Liver (tissue), 9 donors: ENCODE data around the gene LRRK1. TPM values are rescaled to one million over a fixed set of nuclear protein-coding genes. Genes with fewer than 3 reads are reported as not detected.

Source experiments
- DNase-seq: peaks from one replicate; pipeline ENCODE4 v3.0.0-alpha.2; 2017; ENCODE audit warnings: low spot score
- H3K27ac ChIP-seq, 2 donors: one replicate each; pipeline ENCODE4 v1.7.0; 2013; ENCODE audit warnings: inconsistent platforms in 2 of 2, low read length in 2 of 2, control low read depth in 1 of 2, low read depth in 1 of 2, mild to moderate bottlenecking in 1 of 2
- H3K27me3 ChIP-seq, 4 donors: one replicate each; pipeline versions ENCODE4 v1.6.1 to v1.7.0; 2013; ENCODE audit warnings: low read length in 3 of 4, inconsistent platforms in 1 of 4, mild to moderate bottlenecking in 1 of 4, moderate library complexity in 1 of 4; ENCODE audit not compliant: control insufficient read depth in 4 of 4, insufficient read depth in 4 of 4
- H3K36me3 ChIP-seq, 4 donors: one replicate each; pipeline versions ENCODE4 v1.6.1 to v1.7.0; 2013; ENCODE audit warnings: low read length in 3 of 4, mild to moderate bottlenecking in 3 of 4, low read depth in 1 of 4, moderate library complexity in 1 of 4; ENCODE audit not compliant: control insufficient read depth in 4 of 4, insufficient read depth in 3 of 4
- H3K4me1 ChIP-seq, 4 donors: one replicate each; pipeline versions ENCODE4 v1.6.1 to v1.7.0; 2013; ENCODE audit warnings: low read length in 3 of 4, mild to moderate bottlenecking in 3 of 4, moderate library complexity in 1 of 4; ENCODE audit not compliant: control insufficient read depth in 4 of 4, insufficient read depth in 4 of 4
- H3K4me3 ChIP-seq, 3 donors: one replicate each; pipeline versions ENCODE4 v1.6.1 to v1.7.0; 2013; ENCODE audit warnings: low read length in 3 of 3, control low read depth in 1 of 3, low read depth in 1 of 3, mild to moderate bottlenecking in 1 of 3
- H3K9ac ChIP-seq, 2 donors: one replicate each; pipeline ENCODE4 v1.7.0; 2013; ENCODE audit warnings: low read length in 2 of 2, mild to moderate bottlenecking in 2 of 2, moderate library complexity in 2 of 2, control low read depth in 1 of 2, low read depth in 1 of 2
- H3K9me3 ChIP-seq, 4 donors: one replicate each; pipeline versions ENCODE4 v1.6.1 to v1.7.0; 2013; ENCODE audit warnings: low read length in 3 of 4; ENCODE audit not compliant: control insufficient read depth in 4 of 4
- ATF3 ChIP-seq: IDR thresholded peaks from 2 replicates; pipeline ENCODE4 v1.6.1; 2016; ENCODE audit warnings: antibody characterized with exemption
- EGR1 ChIP-seq, 2 donors: IDR thresholded peaks; 2 replicates each; pipeline ENCODE4 v1.6.1; 2016 to 2018; ENCODE audit warnings: antibody characterized with exemption in 2 of 2, low read depth in 2 of 2
- FOXA1 ChIP-seq: IDR thresholded peaks from 2 replicates; pipeline ENCODE4 v1.6.1; 2016; ENCODE audit warnings: antibody characterized with exemption
- FOXA2 ChIP-seq: IDR thresholded peaks from 2 replicates; pipeline ENCODE4 v1.6.1; 2016; ENCODE audit warnings: antibody characterized with exemption
- HNF4A ChIP-seq, 2 donors: conservative IDR thresholded peaks; 2 replicates each; pipeline ENCODE4 v1.6.1; 2016; ENCODE audit warnings: antibody characterized with exemption in 2 of 2, mild to moderate bottlenecking in 2 of 2
- HNF4G ChIP-seq: IDR thresholded peaks from 2 replicates; pipeline ENCODE4 v1.6.1; 2016; ENCODE audit warnings: antibody characterized with exemption
- JUND ChIP-seq, 2 donors: IDR thresholded peaks; 2 replicates each; pipeline ENCODE4 v1.6.1; 2016; ENCODE audit warnings: antibody characterized with exemption in 2 of 2
- MAX ChIP-seq: IDR thresholded peaks from 2 replicates; pipeline ENCODE4 v1.6.1; 2016; ENCODE audit warnings: antibody characterized with exemption
- NR2F2 ChIP-seq: IDR thresholded peaks from 2 replicates; pipeline ENCODE4 v1.6.1; 2016; ENCODE audit warnings: antibody characterized with exemption
- RAD21 ChIP-seq, 2 donors: IDR thresholded peaks; 2 replicates each; pipeline ENCODE4 v1.6.1; 2016; ENCODE audit warnings: antibody characterized with exemption in 2 of 2, mild to moderate bottlenecking in 2 of 2
- REST ChIP-seq: IDR thresholded peaks from 2 replicates; pipeline ENCODE4 v1.6.1; 2016; ENCODE audit warnings: antibody characterized with exemption, mild to moderate bottlenecking
- RXRA ChIP-seq, 2 donors: IDR thresholded peaks; 2 replicates each; pipeline ENCODE4 v1.6.1; 2017 to 2018; ENCODE audit warnings: antibody characterized with exemption in 2 of 2, mild to moderate bottlenecking in 1 of 2
- SP1 ChIP-seq: IDR thresholded peaks from 2 replicates; pipeline ENCODE4 v1.6.1; 2018; ENCODE audit warnings: antibody characterized with exemption, mild to moderate bottlenecking
- TAF1 ChIP-seq: conservative IDR thresholded peaks from 2 replicates; pipeline ENCODE4 v1.6.1; 2016; ENCODE audit warnings: antibody characterized with exemption, mild to moderate bottlenecking
- ZBTB33 ChIP-seq: IDR thresholded peaks from 2 replicates; pipeline ENCODE4 v1.6.1; 2016; ENCODE audit warnings: antibody characterized with exemption
- WGBS: extraction: QIAGEN DNeasy Blood & Tissue Kit; methylation state at CpG from one replicate; pipeline ENCODE4 v1.1.7; 2013; 5-methylcytosine and 5-hydroxymethylcytosine counted together
- polyA plus RNA-seq, 2 donors: library from polyadenylated mRNA; stranded (reverse) in 1 of 2; unstranded in 1 of 2; fragments of 200-250 nt in 1 of 2; fragments of >200 nt in 1 of 2; fragmentation: Nextera tagmentation in 1 of 2; extraction: Ambion mirVana in 1 of 2; gene quantifications; one replicate each; pipeline versions ENCODE4 v1.2.1 to v1.2.3, GENCODE V29; 2013 to 2015
- total RNA-seq, 2 donors: library from RNA; depleted of rRNA; stranded (reverse); fragments of >200 nt; gene quantifications; one replicate each; pipeline ENCODE4 v1.2.3, GENCODE V29; 2014
- donor health status: healthy.
- donor health status: healthy.
- donor health status: healthy.
- donor health status: healthy.
- donor health status: healthy.

LRRK1 gene
- total and polyA plus RNA-seq, 4 donors, result 1.2 to 4.4 (median 2.7) TPM

- TF ChIP-seq FOXA2 (no peak), TAF1 (no peak), FOXA1 (no peak), RXRA (IDR thresholded peaks at IDR 0.05) (no peak), JUND (IDR thresholded peaks at IDR 0.05) (no peak), ATF3 (no peak), MAX (no peak)
Measured at GRCh38 chr15:101111570-101112262, 192.6 kb downstream of the LRRK1 start (continued).

GRCh38 chr15:101112336-101113113, 193.4 kb downstream of the LRRK1 start:
- Histone ChIP-seq H3K9me3 (no peaks in the 10 kb centered on the region), H3K9ac (no peak overlapping the region), H3K36me3 (no peaks in the 10 kb centered on the region), H3K4me3 (no peak overlapping the region), H3K27ac (no peak overlapping the region), H3K4me1 (no peaks in the 10 kb centered on the region), H3K27me3 (no peaks in the 10 kb centered on the region)
- DNase-seq, result no peak
- WGBS, result 77% methylated on average over 16 of the region's 16 CpGs
- TF ChIP-seq FOXA1 (no peak), HNF4G (no peak), EGR1 (IDR thresholded peaks at IDR 0.05; ENCODE audit: low read depth in 2 of 2) (no peak), MAX (no peak), FOXA2 (no peak), RXRA (IDR thresholded peaks at IDR 0.05) (no peak), SP1 (no peak), TAF1 (no peak), NR2F2 (no peak), ZBTB33 (no peak), HNF4A (conservative IDR thresholded peaks at IDR 0.05) (no peak), JUND (IDR thresholded peaks at IDR 0.05) (no peak)

- no peaks in the 10 kb centered on the region for H3K4me1 ChIP-seq
- 87% methylated on average over 19 of the region's 19 CpGs for WGBS
- TF ChIP-seq MAX (no peak), HNF4G (no peak), HNF4A (conservative IDR thresholded peaks at IDR 0.05) (no peak), RAD21 (IDR thresholded peaks at IDR 0.05) (no peak), REST (no peak), ZBTB33 (no peak), EGR1 (IDR thresholded peaks at IDR 0.05; ENCODE audit: low read depth in 2 of 2) (no peak), FOXA1 (no peak)
- H3K9me3 ChIP-seq, result no peaks in the 10 kb centered on the region
- no peaks in the 10 kb centered on the region for H3K36me3 ChIP-seq
- no peaks in the 10 kb centered on the region for H3K27me3 ChIP-seq
- H3K4me3 ChIP-seq, result no peak overlapping the region
- DNase-seq, result no peak
- no peak overlapping the region for H3K9ac ChIP-seq
- H3K27ac ChIP-seq, result no peak overlapping the region
Measured at GRCh38 chr15:101113114-101114005, 194.2 kb downstream of the LRRK1 start.
